ENCODE results near the gene SOD3. TPM values are rescaled to one million over a fixed set of nuclear protein-coding genes. Genes with fewer than 3 reads are reported as not detected.

SOD3 gene
- polyA plus RNA-seq, 1 donor (not counting 4 experiments of a cell fraction or from before 2014, with no cell fraction given), result not detected

- H3K4me3 ChIP-seq (ENCODE audit: control insufficient read depth in 2 of 3, extremely low read depth in 1 of 3, insufficient read depth in 2 of 3, low read depth in 1 of 3, low read length in 3 of 3), result no peak overlapping the region
- H3K9me1 ChIP-seq (ENCODE audit: control insufficient read depth, extremely low read depth, insufficient read depth, low read length), result no peaks in the 10 kb centered on the region
- dilution Hi-C loops (cut with MboI; ENCODE audit: extremely low pct_ligation_motif_present, low sequenced_read_pairs), result no loop called here
- H3K9ac ChIP-seq (ENCODE audit: control insufficient read depth, extremely low read depth, insufficient read depth, low read length), result no peak overlapping the region
- TF ChIP-seq CTCF (optimal IDR thresholded peaks at IDR 0.05 in 1 of 3, IDR thresholded peaks at IDR 0.05 in 1 of 3, conservative IDR thresholded peaks at IDR 0.05 in 1 of 3; ENCODE audit: extremely low read depth in 1 of 3, insufficient read depth in 2 of 3, low read length in 3 of 3) (no peak), EZH2 (IDR thresholded peaks at IDR 0.05; ENCODE audit: low read length) (no peak)
- no peaks in the 10 kb centered on the region for H3K4me1 ChIP-seq (ENCODE audit: control insufficient read depth, extremely low read depth, insufficient read depth, low read length)
- DNase-seq (ENCODE audit: low read depth, low spot score) (no peak), FAIRE-seq (no peak)
- no peaks in the 10 kb centered on the region for H3K79me2 ChIP-seq (ENCODE audit: control insufficient read depth, insufficient read depth, low read length)
- no peaks in the 10 kb centered on the region for H3K27me3 ChIP-seq (ENCODE audit: control insufficient read depth, extremely low read depth, insufficient read depth, low read length)
- no peaks in the 10 kb centered on the region for H3K9me3 ChIP-seq (ENCODE audit: control insufficient read depth, low read depth, low read length)
- H2AFZ ChIP-seq (ENCODE audit: control insufficient read depth, low read length), result no peak overlapping the region
- no peak overlapping the region for H3K27ac ChIP-seq (ENCODE audit: control insufficient read depth, insufficient read depth, low read length)
- H3K4me2 ChIP-seq (ENCODE audit: control insufficient read depth, extremely low read depth, insufficient read depth, low read depth, low read length), result no peak overlapping the region
- H3K36me3 ChIP-seq (ENCODE audit: control insufficient read depth in 2 of 2, extremely low read depth in 1 of 2, insufficient read depth in 2 of 2, low read length in 2 of 2), result no peaks in the 10 kb centered on the region
- no peaks in the 10 kb centered on the region for H4K20me1 ChIP-seq (ENCODE audit: control insufficient read depth, extremely low read depth, insufficient read depth, low read length)
Observed at GRCh38 chr4:24845132-24845531, 49.8 kb downstream of the SOD3 start.

GRCh38 chr4:24845902-24846301 lies 50.5 kb downstream of the SOD3 start:
- DNase-seq (ENCODE audit: low read depth, low spot score) (no peak), FAIRE-seq (no peak)
- Histone ChIP-seq H4K20me1 (ENCODE audit: control insufficient read depth, extremely low read depth, insufficient read depth, low read length) (no peaks in the 10 kb centered on the region), H3K27ac (ENCODE audit: control insufficient read depth, insufficient read depth, low read length) (no peak overlapping the region), H3K79me2 (ENCODE audit: control insufficient read depth, insufficient read depth, low read length) (no peaks in the 10 kb centered on the region), H2AFZ (ENCODE audit: control insufficient read depth, low read length) (no peak overlapping the region), H3K9ac (ENCODE audit: control insufficient read depth, extremely low read depth, insufficient read depth, low read length) (no peak overlapping the region), H3K9me3 (ENCODE audit: control insufficient read depth, low read depth, low read length) (no peaks in the 10 kb centered on the region), H3K27me3 (ENCODE audit: control insufficient read depth, extremely low read depth, insufficient read depth, low read length) (no peaks in the 10 kb centered on the region), H3K4me2 (ENCODE audit: control insufficient read depth, extremely low read depth, insufficient read depth, low read depth, low read length) (no peak overlapping the region), H3K9me1 (ENCODE audit: control insufficient read depth, extremely low read depth, insufficient read depth, low read length) (no peaks in the 10 kb centered on the region), H3K4me3 (ENCODE audit: control insufficient read depth in 2 of 3, extremely low read depth in 1 of 3, insufficient read depth in 2 of 3, low read depth in 1 of 3, low read length in 3 of 3) (no peak overlapping the region), H3K36me3 (ENCODE audit: control insufficient read depth in 2 of 2, extremely low read depth in 1 of 2, insufficient read depth in 2 of 2, low read length in 2 of 2) (no peaks in the 10 kb centered on the region), H3K4me1 (ENCODE audit: control insufficient read depth, extremely low read depth, insufficient read depth, low read length) (peaks cover 3% of the 10 kb centered on the region)
- dilution Hi-C loops (cut with MboI; ENCODE audit: extremely low pct_ligation_motif_present, low sequenced_read_pairs), result no loop called here
- TF ChIP-seq EZH2 (IDR thresholded peaks at IDR 0.05; ENCODE audit: low read length), result no peak
- no peak for TF ChIP-seq CTCF (optimal IDR thresholded peaks at IDR 0.05 in 1 of 3, IDR thresholded peaks at IDR 0.05 in 1 of 3, conservative IDR thresholded peaks at IDR 0.05 in 1 of 3; ENCODE audit: extremely low read depth in 1 of 3, insufficient read depth in 2 of 3, low read length in 3 of 3)
